ENCODE data around the gene LHX6.

Gene LHX6

GRCh38 chr9:122234022-122234748 lies 5.4 kb upstream of the LHX6 start:
- DNase-seq = no peak

DNA sequence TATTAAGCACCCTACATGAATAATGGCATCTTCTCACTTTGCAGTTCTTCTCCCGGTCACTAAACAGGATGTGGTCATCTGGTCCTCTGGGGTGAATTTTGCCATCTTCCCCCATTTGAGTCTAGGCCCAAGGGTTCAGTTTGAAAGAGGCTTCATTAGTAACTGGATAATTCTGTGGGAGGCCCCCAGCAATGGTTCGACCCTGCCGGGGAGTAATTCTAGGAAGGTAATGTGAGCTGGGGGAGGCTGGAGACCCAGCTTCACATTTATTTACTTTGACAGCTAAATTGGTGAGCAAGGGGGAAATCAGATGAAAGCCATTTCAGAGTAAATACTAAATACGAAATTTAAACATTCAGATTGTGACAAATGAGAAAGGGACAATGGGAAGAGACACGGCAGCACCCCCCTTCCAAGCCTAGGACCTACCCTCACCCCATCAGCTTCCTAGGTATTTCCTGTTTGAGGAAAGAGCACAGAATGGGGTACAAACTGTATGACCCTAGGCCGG lies 4.1 kb upstream of the LHX6 start:
- no peak for DNase-seq

DNA sequence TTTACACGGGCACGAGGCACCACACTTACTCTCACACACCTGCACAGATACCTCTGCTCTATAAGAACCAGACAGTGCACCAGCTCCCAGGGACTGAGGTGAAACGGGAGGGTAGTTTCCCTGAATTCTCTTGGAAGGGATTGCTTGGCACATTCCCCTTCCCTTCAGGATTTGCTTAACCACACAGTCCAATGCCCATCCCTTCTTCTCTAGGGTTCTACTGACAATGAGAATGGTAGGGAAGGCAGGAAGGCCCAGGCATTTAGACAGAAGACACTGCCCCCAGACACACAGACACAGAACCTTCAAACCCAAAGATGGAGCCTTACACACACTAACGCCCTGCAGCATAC lies 704 bp upstream of the LHX6 start:
- DNase-seq = no peak

- DNase-seq = no peak
Observed at GRCh38 chr9:122228191-122228567, 578 bp downstream of the LHX6 start.

- no peak for DNase-seq
Observed at GRCh38 chr9:122227575-122227900, 1.2 kb downstream of the LHX6 start.

GRCh38 chr9:122226758-122227574 lies 1.8 kb downstream of the LHX6 start:
- no peak for DNase-seq

DNA sequence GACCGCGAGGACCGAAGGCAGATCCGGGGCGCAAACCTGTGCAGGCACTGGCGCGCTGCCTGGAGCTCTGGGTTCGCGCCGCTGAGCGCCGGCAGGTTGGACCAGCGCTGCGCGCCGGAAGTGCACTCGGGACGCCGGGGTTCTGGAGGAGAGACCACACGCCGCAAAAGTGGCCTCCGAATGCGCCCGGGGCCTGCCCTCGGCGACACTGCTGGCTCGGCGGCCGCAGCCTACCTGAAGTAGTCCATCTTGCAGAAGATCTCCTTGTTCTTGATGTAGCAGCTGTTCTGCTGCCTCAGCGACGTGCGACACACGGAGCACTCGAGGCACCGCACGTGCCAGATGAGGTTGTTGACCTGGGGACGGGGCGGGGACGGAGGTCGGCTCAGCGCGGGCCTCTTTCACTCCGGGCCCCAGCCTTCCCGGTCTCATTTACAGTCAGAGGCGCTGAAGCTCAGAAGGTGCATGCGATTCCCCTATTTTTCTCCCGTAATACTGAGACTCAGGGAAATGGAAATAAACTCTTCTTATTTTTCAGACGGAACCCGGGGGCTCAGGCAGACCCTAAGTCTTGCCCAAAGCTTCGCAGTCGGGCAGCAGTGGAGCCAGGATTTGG lies 2.5 kb downstream of the LHX6 start:
- no peak for DNase-seq

- no peak for DNase-seq
Observed at GRCh38 chr9:122225312-122226141, 3.2 kb downstream of the LHX6 start.

DNA sequence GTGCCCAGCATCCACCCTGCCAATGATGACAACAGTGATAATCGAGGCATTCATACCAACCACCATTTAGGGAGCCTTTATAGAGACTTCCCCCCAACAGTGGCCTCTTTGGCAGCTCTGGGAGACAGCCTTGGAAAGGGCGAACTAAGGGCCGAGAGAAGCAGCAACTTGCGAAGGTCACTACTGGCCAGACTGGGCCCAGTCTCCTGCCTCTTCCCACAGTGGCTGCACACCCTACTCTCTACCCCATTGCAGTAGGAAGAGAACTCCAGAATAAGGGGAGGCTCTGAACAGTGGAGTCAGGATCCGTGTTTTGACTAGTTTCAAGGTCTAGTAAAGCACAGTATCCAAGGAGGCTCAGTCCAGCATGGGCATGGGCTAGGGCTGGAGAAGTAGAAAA lies 5.3 kb downstream of the LHX6 start:
- no peak for DNase-seq

DNA sequence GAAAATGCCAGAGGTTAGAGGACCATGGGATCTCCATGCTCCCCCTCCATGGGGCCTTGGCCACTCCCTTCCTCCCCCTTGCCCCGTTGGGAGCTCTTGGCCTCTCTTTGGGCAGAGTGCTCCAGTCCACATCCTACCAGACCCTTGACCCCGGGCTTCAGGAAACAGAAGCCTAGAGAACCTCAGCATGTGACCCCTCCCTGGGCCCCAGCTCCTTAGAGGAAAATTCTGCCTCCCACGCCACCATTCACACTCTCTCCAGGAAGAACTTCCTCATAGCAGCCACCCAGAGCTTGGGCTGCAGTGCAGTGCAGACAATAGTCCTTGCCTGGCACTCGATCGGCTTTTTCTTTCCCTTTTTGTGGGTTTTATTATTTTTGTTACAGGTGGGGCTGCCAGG lies 6.0 kb downstream of the LHX6 start:
- DNase-seq = no peak

GRCh38 chr9:122221183-122221811 lies 7.5 kb downstream of the LHX6 start:
- DNase-seq = no peak

- DNase-seq = no peak
Observed at GRCh38 chr9:122220673-122221182, 8.0 kb downstream of the LHX6 start.

GRCh38 chr9:122219856-122220672 lies 8.7 kb downstream of the LHX6 start:
- no peak for DNase-seq

DNA sequence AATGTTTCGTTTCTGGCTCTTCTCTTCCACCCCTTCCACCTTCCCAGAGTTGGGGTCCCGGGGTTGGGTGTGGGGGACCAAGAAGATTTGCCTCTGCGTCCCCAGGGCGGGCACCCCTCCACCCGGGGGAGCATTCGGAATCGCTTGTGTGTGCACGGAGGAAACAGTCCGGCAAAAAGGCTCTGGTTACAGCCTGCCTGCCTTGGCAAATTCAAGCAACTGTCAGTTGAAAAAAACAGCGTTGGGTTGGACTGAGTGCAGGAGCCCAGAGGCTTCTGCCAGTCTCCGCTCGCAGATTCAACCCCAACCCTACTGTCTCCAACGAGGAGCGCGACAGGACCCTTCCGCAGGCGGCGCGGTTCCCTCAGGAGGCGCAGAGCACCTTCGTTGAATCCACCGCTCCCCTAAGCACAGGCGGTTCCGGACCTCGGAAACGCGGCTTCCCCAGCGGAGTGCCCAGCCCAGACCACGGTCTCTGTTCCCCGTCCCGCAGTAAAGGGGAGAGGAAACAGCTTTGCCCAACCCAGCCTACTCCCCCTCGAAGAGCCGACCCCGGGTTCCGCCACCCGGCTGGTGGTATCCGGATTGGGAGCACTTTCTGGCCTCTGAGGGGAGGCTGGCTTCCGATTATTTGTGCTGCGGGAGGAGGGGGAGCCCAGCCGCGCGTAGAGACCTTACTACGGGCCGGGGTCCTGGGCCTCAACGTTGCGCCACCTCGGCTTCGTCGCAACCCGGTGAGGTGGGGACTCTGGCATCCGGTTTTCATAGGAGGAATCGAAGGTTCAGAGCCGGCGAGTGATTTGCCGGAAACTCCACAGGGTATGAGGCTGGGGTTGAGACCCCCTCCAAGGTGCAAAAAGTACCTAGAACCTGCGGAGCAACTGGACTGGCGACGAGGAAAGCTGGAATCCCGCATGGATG lies 9.6 kb downstream of the LHX6 start:
- DNase-seq = no peak

- no peak for DNase-seq
Observed at GRCh38 chr9:122218071-122218934, 10.5 kb downstream of the LHX6 start.

GRCh38 chr9:122217640-122218039 lies 11.1 kb downstream of the LHX6 start:
- DNase-seq = no peak

DNA sequence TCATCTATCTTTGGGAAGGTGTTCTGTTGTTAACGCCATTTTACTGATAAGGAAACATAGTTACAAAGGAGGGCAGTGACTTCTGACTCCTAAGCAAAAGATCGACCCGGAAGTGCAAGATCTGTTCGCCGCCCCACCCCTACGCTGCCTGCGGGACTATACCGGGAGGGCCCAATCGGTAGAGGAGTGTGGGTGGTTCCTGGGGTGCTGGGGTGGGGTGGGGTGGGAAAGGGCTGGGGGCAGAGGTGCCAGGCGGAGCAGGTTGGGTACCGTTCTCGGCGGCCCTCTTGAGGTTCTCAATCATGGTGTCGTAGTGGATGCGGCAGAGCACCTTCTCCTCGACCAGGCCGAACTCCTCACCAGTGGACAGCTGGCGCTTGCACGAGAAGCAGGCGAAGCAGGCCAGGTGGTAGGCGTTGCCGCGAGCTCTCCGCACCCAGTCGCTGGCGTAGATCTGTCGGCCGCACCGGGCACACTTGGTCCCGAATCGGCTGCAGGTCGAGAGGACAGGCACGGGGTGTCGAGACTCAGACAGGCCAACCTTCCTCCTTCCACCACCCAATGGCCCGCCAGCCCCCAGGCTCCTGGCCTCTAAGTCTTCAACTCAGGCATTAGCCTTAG lies 11.8 kb downstream of the LHX6 start:
- DNase-seq = no peak

- DNase-seq = no peak
Observed at GRCh38 chr9:122216138-122216797, 12.5 kb downstream of the LHX6 start.
